D721Med (cell line): Measurements from ENCODE around the gene CHRM4.

Experiments
- DNase-seq: peaks from one replicate; pipeline ENCODE4 v3.0.0; 2011; ENCODE audit warnings: low spot score; ENCODE audit not compliant: insufficient read length
- FAIRE-seq: peaks from 2 replicates; lab custom pipeline; 2011; peaks lifted over from hg19 to GRCh38; lab: Jason Lieb, UNC
- TF ChIP-seq, protein P1 (sequence below): IDR thresholded peaks from 2 replicates; pipeline ENCODE4 v1.5.1; 2012; ENCODE audit warnings: mild to moderate bottlenecking, control low read depth; ENCODE audit not compliant: insufficient read depth; ENCODE audit errors: missing control alignments

The CHRM4 gene

DNA sequence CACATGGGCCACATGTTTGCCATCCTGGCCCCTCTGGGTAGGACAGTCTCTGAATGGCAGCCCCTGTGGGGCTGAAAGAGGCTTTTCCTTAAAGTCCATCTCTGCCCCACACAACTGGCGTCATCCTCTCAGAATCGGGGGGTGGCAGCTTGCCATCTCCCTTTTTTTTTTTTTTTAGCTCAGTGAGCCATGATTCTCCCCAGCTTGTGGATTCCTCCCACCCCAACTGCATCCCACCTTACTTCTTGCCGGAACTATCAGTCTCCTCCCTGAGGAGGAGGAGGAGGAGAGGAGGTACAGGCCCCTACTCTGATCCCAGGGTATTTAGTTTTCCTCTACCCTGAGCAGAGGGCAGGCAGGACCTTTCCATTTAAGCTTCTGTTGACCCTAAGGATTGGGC, 40.9 kb downstream of the CHRM4 start:
- FAIRE-seq (no peak), DNase-seq (no peak)
- TF ChIP-seq, protein P1, sequence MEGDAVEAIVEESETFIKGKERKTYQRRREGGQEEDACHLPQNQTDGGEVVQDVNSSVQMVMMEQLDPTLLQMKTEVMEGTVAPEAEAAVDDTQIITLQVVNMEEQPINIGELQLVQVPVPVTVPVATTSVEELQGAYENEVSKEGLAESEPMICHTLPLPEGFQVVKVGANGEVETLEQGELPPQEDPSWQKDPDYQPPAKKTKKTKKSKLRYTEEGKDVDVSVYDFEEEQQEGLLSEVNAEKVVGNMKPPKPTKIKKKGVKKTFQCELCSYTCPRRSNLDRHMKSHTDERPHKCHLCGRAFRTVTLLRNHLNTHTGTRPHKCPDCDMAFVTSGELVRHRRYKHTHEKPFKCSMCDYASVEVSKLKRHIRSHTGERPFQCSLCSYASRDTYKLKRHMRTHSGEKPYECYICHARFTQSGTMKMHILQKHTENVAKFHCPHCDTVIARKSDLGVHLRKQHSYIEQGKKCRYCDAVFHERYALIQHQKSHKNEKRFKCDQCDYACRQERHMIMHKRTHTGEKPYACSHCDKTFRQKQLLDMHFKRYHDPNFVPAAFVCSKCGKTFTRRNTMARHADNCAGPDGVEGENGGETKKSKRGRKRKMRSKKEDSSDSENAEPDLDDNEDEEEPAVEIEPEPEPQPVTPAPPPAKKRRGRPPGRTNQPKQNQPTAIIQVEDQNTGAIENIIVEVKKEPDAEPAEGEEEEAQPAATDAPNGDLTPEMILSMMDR = no peak

DNA sequence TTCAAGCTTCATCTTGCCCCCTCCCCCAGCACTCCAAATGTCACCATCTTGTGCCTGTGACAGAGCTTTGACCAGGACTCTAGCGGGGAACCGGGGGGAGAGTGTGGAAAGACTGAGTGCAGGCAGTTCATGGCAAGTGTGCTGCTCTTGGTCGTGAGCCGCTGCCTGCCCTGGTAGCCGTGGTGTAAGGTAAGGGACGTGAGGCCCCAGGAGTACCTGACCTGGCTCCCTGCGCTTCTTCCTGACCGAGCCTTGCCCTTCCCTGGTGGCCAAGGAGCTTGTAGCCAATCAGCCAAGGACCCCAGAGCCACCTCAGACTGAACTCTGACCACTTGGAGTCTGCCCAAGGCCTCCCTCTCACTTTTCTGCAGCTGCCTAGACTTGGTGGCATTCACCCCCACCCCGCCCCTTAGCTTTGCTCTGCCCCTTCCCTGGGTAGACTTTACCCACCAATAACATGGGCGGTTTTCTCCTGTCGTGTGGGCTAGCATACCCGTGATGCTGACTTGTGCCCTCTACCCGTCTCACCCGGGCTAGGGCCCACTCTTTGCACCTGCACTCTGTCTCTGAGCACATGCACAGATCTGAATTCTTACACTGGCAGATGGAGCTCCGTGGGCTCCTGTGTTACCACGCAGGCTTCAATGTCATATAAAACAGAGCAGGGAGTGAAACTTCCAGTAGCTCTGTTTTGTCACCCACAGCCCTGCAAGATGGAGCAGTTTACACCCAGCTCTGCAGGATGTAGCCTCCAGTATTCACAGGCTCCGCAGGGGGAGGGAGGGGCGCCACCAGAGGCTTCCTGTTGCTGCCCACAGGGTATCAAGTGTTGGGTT, 42.8 kb downstream of the CHRM4 start:
- TF ChIP-seq, protein P1 = no peak
- no peak for FAIRE-seq
- DNase-seq = no peak

DNA sequence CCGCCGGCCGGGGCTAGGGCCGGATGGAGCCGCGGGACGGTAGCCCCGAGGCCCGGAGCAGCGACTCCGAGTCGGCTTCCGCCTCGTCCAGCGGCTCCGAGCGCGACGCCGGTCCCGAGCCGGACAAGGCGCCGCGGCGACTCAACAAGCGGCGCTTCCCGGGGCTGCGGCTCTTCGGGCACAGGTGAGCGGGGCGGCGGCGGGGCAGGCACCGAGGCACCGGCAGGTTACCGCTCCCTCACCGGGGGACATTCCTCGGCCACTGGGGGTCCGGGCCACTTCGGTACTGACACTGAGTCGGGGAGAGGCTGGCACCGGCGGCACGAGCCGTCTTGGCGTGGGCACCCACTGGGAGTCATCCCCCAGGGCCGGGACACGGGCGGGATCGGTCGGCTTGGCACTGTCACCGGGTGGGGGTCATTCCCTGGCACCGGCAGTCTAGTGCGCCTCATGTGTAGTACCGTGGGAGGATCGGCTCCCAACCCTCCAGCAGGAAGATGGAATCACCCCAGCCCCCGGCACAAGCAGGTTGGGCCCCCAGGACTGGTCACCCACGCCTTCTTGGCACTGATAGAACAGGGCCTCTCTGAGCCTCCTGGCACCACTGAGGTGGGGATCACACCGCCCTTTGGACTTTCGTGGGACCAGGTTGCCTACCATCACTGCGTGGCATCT, 43.8 kb downstream of the CHRM4 start:
- DNase-seq = no peak
- FAIRE-seq = no peak
- TF ChIP-seq, protein P1 = no peak

DNA sequence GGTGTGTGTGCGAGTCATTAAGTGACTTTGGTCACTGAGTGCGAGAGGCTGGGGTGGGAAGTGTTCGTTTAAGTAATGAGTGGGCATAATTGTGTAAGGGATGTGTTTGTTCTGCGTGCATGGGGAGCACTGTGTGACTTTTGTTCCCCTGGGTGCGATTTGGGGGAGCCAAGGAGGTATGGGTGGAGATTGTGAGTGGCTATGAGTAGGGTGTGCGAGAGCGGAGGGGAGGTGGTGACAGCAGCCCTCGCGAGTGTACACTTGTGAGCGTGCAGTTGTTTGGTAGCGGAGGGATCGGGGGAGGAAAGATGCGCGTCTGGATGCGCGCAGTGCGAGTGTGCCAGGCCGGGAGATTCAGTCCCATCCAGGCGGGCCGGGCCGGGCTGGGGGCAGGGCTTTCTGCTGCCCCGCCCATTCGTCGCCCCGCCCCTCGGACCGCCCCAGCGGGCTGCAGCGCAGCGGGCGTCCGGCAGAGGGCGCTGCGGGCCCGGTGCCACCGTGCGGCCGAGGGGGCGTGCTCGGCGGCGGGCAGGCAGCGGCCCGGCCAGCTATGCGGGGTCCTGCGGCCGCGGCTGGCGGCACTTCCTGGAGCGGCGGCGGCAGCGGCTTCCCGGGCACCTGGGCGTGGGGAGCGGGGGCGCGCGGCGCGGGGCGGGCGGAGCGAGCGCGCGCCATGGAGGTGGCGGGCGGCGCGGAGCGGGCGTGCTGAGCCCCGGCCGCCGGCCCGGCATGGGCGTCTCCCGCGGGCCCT, 44.5 kb downstream of the CHRM4 start, which contains the start of gene DGKZ:
TSS of gene DGKZ (plus strand) at position 578 of the 751 bp plus-strand sequence. CDS start 197 bp downstream, outside the sequence.
- FAIRE-seq (no peak), DNase-seq (peak; percentile 76)
- TF ChIP-seq, protein P1 = peak; percentile 64

DNA sequence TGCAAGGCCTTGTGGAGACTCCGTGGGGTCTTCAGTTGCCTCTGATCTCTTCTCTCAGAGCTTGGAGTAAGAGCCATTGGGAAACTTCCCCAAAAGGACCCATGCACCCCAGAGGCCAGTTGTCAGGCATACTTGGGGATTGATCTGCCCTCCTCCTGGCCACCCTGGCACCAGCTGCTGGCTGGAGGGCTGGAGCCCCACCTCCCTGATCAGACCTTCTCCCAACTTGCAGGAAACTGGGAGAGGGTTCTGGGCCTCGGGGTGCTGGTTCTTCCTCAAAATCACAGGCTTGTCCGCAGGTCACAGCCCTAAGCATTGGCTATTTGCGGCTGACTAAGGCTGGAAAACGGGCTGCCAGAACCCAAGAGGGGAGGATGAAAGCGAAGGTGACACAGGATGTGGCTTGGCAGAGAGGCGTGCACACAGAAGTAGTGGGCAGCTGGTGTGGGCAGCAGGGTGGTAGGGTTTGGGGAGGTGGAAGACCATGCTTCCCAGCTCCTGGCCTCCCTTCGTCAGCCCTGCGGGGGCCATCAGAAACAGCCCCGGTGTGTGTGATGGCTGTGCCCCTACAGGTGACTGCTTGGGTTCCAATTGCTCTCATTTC, 45.6 kb downstream of the CHRM4 start:
- TF ChIP-seq, protein P1 = no peak
- DNase-seq = no peak
- FAIRE-seq = no peak

DNA sequence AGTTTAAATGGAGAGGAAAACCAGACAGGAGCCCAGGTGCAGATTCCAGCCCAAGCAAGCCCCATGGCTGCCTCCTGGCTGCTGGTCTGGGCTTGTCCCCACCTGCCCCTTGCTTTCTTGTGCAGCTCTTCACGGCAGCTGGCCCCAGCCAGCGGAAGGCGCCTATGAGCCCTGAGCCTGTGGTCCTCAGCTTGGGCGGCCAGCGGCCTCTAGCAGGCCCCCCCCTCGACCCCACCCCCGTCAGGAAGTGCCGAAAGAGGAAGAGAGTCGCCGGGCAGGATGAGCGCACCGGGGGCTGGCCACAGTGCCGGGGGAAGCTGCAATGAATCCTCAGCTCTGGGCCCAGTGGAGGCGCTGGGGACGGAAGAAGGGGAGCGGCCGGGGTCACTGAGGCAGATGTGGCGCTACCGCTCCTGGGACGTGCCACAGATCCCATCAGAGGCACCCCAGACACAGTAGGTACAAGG, 46.4 kb downstream of the CHRM4 start:
- DNase-seq (no peak), FAIRE-seq (no peak)
- TF ChIP-seq, protein P1 = no peak
